Stimulated activated CD4-positive, alpha-beta T cell treated with anti-CD3 and anti-CD28 coated beads, Interleukin-1b, Interleukin-23, amount 100 ng/mL, for 48 hours (primary cell): ENCODE data around the gene AMT.

Experiments used
- DNase-seq: peaks from one replicate; pipeline ENCODE4 v3.0.0-alpha.2; 2020

The AMT gene

GRCh38 chr3:49387721-49388120, 34.6 kb downstream of the AMT start:
- no peak for DNase-seq

DNA sequence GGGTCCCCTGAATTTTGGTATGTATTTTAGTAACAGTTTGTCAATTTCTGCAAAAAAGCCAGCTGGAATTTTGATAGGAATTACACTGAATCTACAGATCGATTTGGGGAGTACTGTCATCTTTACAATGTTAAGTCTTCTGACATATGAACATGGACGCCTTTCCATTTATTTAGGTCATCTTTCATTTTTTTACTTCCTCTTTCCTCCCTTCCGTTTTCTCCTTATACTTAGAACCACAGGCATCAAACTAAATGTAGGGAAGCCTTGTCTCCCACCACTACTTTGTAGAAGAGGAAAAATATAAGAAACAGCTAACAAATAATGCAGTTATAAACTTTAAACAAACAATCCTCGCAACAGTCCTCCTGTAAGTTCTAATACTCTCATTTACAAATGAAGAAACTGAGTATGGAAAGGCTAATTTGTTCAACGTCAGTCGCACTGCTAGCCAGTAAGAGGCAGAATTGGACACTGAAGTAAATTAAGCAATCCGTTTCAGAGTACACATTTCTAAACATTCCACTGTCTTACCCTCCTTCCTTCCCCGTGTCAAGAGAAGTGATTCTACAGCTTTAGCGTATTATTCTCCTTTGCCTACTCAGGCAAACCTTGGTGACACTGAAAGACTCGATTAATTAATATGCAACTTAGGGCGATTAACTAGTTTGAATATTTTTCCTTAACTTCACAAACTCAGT, 36.1 kb downstream of the AMT start:
- no peak for DNase-seq

- no peak for DNase-seq
Measured at GRCh38 chr3:49385617-49386016, 36.7 kb downstream of the AMT start.

DNA sequence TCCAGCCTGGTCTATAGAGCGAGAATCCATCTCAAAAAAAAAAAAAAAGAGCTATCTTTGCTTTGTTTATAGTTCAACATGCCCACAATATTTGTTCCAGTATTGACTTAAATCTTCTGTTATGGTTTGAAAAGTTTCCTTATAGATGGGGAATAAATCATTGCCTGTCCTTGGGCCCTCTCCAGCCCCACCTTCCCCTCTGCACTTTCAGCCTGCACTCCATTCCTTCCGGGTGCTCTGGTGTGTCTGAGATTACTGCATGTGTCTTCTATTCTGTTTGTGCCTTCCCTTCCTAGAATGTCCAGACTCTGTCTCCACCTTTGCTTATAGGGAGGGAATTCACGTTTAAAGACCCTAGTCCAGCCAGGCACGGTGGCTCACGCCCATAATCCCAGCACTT, 38.9 kb downstream of the AMT start:
- DNase-seq, result no peak

DNA sequence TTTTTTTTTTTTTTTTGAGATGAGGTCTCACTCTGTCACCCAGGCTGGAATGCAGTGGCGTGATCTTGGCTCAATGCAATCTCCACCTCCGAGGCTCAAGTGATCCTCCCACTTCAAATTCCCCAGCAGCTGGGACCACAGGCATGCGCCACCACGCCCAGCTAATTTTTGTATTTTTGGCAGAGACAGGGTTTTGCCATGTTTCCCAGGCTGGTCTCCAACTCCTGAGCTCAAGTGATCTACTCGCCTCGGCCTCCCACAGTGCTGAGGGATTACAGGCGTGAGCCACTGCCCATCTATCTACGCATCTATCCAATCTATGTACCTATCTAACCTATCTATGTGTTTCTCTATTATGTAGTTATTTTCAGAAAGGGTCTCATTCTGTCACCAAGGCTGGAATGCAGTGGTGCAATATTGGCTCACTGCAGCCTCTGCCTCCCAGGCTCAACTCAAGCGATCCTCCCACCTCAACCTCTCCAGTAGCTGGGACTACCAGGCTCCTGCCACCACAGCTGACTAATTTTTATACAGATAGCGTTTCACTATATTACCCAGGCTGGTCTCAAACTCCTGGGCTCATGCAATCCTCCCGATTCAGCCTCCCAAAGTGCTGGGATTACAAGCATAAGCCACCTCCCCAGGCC, 43.9 kb downstream of the AMT start:
- no peak for DNase-seq

DNA sequence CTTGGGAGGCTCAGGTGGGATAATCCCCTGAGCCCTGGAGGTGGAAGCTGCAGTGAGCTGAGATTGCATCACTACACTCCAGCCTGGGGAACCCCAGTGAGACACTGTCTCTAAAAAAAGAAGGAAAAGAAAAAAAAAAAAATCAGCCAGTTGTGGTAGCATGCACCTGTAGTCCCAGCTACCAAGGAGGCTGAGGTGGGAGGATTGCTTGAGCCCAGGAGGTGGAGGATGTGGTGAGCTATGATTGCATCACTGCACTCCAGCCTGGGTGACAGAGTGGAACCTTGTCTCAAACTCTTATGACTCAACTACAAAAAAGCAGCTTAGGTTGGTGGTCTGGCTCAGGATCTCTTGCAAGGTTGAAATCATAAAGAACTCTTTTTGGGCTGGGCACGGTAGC, 44.8 kb downstream of the AMT start:
- DNase-seq, result peak; percentile 79

DNA sequence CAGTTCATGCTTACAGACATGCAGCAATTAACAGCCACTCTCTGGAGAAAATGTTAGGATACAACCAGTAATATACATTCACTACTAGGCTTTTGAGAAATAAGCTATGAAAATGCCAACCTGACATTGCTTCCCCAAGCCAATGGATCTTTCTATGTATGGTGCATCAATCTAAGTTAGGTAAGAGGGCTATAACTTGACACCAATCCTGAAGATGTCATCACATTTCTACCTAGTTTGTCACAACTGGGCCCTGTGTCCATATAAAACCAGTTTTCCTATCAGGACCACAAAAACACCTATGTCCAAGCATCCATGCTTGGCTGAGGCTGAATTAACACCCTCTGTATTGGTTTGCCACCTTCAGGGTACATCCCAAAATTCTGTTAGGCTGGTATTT, 50.3 kb downstream of the AMT start:
- no peak for DNase-seq

- DNase-seq, result no peak
Measured at GRCh38 chr3:49370585-49371290, 51.5 kb downstream of the AMT start.
